HG03025 (cell line): Measurements from ENCODE around the gene COL9A3.

ENCODE experiments used
- ATAC-seq: cut with Tn5 transposase; IDR thresholded peaks from one replicate; pipeline ENCODE4 v1.9.1; 2021; ENCODE audit warnings: mild to moderate bottlenecking, moderate library complexity; ENCODE audit not compliant: unreplicated experiment, low FRiP score

COL9A3 gene

GRCh38 chr20:62816884-62817873 is at the start of gene COL9A3:
TSS of gene COL9A3 (plus strand) at chr20:62817050. CDS start at chr20:62817065, 15 bp downstream.
- no peak for ATAC-seq

GRCh38 chr20:62768234-62768546 is 48.7 kb upstream of the COL9A3 start:
- no peak for ATAC-seq

- ATAC-seq = no peak
These were observed 48.1 kb upstream of the COL9A3 start for GRCh38 chr20:62768551-62769287.

GRCh38 chr20:62769346-62770071 is 47.3 kb upstream of the COL9A3 start:
- no peak for ATAC-seq

- no peak for ATAC-seq
These were observed 46.5 kb upstream of the COL9A3 start for GRCh38 chr20:62770111-62770910.

- no peak for ATAC-seq
These were observed 45.9 kb upstream of the COL9A3 start for GRCh38 chr20:62770916-62771315.

GRCh38 chr20:62771396-62772102 is 45.3 kb upstream of the COL9A3 start:
- ATAC-seq = no peak

- ATAC-seq = no peak
These were observed 44.7 kb upstream of the COL9A3 start for GRCh38 chr20:62772103-62772611.

- no peak for ATAC-seq
These were observed 44.2 kb upstream of the COL9A3 start for GRCh38 chr20:62772619-62772989.

- no peak for ATAC-seq
These were observed 43.6 kb upstream of the COL9A3 start for GRCh38 chr20:62772990-62773844.

GRCh38 chr20:62773845-62774714 is 42.8 kb upstream of the COL9A3 start:
- no peak for ATAC-seq

GRCh38 chr20:62774762-62775161 is 42.1 kb upstream of the COL9A3 start:
- no peak for ATAC-seq

- ATAC-seq = no peak
These were observed 41.6 kb upstream of the COL9A3 start for GRCh38 chr20:62775206-62775605.

- ATAC-seq = no peak
These were observed 40.7 kb upstream of the COL9A3 start for GRCh38 chr20:62776035-62776691.

GRCh38 chr20:62776692-62777527 is 39.9 kb upstream of the COL9A3 start:
- no peak for ATAC-seq

- ATAC-seq = no peak
These were observed 39.4 kb upstream of the COL9A3 start for GRCh38 chr20:62777528-62777830.
